Hypothalamus (tissue), 51 donors: ENCODE measurements around the gene SSH2.
"Not testable (repeated sequence)": the region's sequence is repeated elsewhere in the genome, so short reads cannot be mapped to it uniquely, and the experiment has no call there.

ENCODE experiments used
- DNase-seq, 51 donors: peaks; one replicate each; lab custom pipeline; 2025; lab: John Stamatoyannopoulos, UW

The SSH2 gene

DNA sequence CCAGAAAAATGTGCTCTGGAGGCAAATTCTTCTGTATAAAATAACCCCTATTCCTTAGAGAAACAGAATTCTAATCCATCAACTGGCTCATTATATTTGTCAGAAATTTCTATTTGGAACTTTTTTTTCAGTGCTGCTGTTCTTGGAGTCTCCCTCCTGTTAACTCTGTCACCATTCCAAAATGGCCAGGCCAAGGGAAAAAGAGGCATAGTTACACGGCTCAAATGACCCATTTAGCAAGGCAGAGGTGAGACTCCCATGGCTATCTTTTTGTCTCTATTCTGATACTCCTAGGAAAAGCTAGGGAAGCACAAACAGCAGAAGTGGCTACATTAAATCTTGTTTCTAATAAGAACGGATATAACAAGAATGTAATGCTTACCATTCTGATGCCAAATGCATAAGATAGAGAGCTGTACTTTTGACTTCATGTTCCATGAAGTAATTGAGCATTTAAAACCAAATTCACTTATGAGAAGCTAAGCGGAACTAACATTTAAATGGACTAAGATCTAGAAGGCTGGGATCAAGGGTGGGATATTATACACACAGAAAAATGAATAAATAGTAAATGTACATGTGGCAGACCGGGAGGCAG, 242.9 kb downstream of the SSH2 start:
- DNase-seq: peak in 1 of 51 donors; percentile 61

DNA sequence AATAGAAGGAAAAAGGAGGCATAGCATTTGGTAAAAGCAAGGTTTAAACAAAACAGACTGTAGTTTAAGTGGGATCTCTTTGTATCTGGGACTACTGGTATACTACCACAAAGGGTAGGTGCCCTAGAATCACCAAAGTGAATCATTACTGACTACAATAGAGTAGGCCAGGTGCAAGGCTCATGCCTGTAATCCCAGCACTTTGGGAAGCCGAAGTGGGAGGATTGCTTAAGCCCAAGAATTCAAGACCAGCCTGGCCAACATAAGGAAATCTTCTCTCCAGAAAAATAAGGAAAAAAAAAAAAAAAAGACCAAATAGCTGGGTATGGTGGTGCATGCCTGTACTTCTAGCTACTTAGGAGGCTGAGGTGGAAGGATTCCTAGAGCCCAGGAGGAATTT, 246.5 kb downstream of the SSH2 start:
- no peak for DNase-seq

DNA sequence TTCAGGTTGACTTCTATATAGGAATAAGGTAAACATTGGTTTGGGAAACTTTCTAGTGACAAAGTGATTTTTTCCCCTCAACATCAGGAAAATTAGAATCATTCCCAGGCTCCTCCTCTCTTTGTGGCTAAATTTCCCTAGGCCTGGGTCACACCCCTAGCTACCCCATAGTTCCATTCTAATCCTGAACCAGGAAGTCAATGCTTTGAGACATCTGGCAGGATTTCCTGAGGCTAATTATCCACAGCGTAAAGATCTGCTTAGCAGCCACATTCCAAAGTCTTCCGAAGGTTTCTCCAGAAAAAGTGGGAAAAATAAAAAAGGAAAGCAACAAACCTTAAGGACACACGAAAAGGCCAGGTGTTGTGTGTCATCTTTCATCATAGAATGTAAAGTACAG, 247.0 kb downstream of the SSH2 start:
- no peak for DNase-seq

DNA sequence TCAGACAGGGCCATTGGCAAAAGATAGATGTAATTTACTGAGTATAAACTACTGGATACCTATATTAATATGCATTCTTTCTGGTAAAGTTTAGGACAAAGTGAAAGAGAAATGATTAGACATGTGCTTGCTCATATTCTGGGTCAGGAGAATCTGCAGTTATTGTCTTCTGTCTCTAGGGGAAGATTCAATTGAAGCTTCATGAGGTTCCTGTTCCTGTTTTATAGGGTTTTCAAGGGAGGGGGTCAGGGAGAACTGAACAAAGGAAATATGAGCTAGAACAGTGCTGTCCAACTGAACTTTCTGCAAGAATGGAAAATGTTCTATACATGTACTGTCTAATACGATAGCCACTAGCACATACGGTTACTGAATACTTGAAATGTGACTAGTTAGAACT, 248.0 kb downstream of the SSH2 start:
- DNase-seq: peak in 1 of 51 donors; percentile 35

DNA sequence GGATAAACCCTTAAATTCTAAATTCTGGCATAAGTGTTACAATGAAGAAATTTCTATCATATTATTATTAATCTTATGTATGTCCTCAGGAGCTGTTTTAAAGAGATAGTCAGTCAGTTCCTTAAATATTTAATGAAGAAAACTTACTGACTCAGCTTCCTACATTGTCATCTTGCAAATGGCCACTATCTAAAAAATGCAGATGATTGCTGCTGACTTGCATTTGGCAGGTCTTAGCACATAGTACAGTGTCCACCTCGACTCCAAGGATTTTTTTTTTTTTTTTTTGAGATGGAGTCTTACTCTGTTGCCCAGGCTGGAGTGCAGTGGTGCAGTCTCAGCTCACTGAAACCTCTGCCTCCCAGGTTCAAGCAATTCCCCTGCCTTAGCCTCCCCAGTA, 252.2 kb downstream of the SSH2 start:
- DNase-seq: no peak

DNA sequence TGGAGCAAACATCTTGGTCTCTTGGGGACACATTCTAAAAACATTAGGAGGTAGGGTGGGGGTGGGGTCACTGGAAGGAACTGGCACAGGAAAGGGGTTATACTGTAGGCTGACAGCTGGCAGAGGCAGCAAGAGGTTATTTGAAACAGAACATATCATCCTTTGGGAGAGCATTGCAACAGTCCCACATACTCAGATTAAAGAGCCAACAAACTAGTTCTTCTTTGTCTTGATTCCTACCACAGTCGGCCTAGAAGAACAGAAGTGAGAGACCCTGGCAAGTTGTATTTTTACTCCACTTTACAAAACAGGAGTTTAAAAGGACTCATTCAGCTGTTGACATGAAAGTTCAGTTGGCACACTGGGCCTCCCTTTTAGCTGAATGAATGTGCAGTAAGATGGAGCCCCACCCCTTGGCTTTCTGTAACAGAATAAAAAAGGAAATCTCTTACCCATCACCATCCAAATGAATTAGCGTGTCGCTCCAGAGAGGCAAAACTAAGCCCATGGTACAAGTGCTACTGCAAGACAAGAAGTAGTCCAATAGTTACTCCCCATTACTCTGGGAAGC, 252.7 kb downstream of the SSH2 start:
- DNase-seq: peak in 8 of 51 donors; percentile 15 to 41 (median 26)

DNA sequence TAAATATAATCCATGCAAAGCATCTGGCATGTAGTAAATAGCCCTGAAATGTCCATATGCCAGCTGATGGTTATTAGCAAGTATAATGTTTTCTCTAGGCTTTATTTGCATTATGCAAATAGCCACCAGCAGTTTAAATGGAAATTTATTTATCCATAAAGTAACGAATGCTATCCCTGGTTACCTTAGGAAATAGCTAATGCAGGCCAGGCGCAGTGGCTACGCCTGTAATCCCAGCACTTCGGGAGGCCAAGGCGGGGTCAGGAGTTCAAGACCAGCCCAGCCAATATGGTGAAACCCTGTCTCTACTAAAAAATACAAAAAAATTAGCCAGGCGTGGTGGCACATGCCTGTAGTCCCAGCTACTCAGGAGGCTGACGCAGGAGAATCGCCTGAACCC, 254.1 kb downstream of the SSH2 start:
- DNase-seq: not testable (repeated sequence)

DNA sequence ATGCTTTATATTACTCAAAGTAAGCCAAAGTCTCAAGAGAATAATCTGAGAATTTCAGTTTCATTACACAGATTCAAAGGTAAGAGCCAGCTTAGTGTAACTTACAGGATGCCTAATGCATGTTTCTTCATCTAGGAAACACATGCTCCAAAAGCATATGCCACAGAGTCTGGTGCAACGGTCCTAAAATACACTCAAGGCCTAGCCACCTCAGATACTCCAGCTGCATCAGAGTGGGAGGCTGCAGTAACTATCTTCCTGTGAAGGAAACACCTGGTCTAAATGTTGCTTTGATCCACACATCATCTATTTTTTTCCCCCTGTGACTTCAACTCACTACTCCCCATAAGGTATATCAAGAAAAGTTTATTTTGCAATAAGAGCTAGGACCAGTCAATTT, 255.7 kb downstream of the SSH2 start:
- DNase-seq: no peak

DNA sequence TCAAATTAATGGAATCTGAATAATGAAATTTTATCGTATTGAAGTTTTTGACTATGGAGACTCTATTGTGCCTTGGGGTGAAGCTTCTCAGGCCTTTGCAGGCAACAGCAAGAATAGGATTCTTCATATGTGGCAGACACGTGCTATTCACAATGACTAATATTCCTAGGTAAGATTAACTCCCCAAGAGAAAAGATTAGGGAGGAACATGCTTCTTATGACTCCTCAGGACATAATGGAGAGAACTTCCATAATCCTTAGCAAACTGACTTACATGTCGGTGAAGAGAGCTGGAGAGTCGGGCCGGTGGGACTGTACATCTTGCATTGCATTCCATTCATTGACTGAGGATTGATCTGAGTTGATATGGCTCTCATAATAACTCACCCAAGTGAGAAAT, 258.4 kb downstream of the SSH2 start:
- DNase-seq: no peak

DNA sequence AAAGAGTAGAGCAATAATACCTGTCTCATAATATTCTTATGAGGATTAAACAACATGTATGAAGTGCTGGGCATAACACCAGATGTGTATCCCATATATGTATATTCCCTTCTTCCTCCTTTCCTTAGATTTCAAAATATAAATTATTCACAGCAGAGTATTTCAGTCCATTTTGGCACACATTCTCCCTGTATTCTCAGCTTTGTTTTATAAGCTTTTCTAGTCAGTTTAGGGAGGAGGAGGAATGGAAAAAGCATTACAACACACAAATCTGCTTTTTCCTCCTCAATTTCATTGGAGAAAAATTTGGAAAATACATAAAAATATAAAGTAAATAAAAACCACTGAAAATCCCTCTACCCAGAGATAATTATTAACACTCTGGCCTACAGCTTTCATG, 260.8 kb downstream of the SSH2 start:
- DNase-seq: no peak

DNA sequence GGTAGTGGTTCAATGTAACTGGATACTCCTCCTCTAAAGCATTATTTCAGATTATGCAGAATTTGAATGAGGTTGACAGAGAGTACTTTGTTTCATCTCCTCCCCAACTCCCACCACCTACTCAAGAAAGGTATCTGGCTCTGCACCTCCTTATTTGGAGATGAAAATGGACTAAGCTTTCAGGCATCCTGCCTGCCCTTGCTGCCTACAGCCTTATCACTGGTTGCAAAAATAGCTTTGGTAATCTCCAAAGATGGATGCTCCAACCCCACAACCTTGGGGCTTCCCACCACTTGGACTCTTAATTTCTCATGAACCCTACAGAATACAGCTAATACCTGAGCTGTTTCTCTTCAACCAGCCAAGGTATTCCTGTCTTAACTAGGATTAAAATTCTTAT, 262.1 kb downstream of the SSH2 start:
- DNase-seq: no peak

DNA sequence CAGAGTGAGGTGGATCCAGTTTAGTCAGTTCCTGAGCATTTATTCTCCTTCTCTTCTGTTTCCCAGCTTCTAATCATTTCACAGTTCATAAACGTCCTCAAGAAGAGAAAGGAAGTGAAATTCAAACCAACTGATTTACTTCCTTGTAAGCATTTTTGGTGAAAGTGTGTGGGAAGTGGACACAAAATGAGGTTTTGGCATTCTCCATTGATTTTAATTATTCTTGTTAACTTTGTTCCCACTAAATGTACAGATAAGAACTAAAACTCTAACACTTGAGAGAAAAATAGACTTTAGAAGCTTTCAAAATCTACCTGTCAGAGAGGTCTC, 264.6 kb downstream of the SSH2 start:
- no peak for DNase-seq

DNA sequence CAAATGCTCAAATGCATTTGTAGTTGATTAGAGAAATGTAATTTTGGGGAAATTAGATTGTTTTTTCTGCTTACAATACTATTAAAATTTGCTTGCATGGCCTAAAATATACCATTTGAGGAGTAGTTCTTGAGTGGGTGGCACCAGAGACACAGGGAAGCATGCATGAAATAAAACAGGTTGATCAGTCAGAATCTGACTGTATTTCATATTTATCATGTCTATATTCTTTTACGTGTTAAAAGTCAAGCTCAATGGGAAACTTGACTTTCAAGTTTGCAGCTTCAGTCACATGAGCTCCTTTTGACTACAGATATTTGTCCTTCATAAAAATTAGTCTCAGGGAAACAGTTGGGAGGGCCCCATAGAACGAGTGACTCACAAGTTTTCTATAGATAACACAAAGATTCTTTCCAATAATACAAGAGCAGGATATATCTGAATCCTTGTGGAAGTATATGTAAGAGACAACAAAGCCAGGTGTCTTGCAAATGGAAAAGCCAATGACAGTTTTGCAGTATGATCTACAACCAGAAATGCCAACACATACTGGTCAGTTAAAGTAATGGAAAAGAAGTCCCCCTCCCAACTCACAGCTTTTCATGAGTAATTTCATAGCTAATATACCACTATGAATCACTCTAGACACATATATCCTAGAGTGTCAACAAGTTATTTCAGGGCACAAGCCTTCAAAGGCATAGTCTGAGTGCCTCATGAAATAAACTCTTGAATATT, 265.1 kb downstream of the SSH2 start:
- DNase-seq: no peak

DNA sequence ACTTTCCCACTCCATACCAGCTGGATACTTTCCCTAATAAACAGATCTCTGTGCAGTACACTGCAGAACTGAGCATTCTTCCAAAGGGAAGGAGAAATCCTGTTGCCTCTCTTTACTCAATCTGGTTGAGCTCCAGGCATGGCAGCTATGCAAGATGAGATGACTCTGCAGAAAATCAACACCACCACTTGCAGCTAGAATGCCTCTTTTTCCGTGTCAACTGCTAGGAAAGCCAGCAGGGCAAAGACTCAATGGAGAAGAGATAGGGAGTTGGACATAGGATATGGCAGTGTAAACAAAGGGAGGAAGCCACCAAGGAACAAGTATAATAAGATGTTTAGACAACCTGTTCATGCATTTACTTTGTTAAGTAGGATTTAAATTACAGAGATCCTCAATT, 266.9 kb downstream of the SSH2 start:
- DNase-seq: peak in 1 of 51 donors; percentile 20

DNA sequence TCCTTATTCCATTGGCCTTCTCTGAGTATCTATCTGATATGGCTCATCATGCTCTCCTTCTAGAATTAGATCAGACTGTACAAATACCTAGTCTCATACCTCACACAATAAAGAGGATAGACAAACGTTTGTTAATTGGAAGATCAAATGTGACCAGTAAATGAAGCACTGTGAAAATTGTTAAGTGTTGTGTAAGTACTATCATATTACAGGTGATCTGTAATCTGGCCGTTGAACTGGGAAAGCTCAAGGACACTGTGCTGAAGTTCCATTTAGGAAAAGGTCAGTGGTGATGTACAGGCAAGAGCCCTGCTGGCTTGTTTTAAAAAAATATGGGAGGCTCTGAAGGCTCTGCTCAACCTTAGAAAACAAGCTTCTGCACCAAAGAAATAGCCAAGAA, 268.8 kb downstream of the SSH2 start:
- no peak for DNase-seq

DNA sequence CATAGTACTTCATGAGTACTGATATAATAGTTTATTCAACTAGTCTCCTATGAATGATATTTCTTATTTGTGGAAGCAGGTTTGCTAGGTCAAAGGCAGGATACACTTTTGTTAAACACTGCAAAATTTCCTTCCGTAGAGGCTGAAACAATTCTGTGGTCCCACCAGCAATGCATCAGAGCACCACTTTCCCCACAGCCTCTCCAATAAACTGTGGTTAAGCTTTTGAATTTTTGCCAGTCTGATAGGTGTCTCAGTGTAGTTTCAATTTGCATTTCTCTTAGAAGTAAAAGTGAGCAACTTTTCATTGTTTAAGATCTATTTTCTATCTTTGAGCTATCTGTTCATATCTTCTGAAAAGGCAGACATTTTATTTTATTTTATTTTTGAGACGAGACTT, 270.9 kb downstream of the SSH2 start:
- DNase-seq: no peak

DNA sequence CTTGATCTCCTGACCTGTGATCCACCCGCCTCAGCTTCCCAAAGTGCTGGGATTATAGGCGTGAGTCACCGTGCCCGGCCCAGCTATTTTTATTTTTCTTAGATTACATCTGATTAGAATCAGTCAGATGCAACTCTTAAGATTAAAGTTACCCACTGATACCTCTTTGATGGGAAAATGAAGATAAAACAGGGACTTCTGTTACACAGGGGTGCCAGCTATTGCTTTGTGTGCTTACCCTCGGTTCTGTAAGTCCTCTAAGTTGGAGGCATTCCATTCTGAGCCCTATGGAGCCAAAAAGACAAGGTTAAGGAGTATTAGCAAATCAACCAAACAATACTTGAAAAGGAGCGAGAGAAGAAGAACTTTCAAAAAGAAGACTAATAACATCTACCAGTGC, 274.7 kb downstream of the SSH2 start:
- DNase-seq: no peak

DNA sequence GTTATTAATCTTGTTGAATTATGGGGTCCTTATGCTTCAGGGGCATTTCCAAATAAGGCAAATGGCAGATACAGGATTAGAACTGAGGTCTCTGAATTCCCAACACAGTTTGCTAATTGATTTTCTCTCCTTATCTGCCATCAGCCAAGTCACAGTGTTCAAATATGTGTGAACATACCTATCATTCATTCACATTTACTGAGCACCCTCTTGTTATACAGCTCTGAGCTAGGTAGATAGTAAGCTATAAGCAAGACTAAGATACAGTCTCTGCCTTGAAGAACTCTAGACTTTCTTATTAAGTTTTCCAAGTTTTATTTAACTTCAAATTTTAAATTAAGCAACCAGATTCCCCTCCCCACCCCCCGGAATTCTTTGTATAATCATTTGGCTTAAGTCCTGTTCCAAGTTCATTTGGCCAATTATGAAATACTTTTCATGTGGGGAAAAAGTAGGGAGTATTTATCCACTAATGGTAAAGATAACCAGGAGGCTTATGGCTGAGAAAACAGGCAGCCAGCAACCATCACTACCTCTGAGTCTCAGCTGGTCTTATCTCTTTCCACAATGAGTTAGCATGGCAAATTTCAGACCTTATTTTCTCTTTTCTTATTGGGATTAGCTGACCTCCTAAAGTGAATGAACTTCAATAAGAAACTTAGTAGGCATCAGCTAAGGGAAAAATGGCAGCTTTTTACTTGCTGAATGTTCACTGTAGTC, 275.9 kb downstream of the SSH2 start:
- no peak for DNase-seq

DNA sequence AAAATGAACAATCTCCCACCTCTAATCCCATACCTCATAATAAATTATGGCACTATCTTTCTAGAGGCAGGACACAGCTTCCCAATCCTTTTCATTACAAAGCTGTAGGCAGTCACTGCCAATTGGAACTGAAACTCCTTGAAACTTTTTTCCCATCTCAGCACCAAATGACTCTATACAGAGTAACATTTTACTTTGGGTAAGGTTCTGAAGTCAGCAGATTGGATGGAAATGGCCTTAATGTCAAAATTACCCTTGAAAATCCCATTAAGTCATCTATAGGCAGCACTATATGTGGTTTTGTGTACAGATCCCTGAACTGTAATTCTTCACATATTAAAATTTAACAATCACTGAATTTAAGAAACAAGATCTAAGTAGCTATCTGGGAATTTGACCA, 277.1 kb downstream of the SSH2 start:
- DNase-seq: no peak

DNA sequence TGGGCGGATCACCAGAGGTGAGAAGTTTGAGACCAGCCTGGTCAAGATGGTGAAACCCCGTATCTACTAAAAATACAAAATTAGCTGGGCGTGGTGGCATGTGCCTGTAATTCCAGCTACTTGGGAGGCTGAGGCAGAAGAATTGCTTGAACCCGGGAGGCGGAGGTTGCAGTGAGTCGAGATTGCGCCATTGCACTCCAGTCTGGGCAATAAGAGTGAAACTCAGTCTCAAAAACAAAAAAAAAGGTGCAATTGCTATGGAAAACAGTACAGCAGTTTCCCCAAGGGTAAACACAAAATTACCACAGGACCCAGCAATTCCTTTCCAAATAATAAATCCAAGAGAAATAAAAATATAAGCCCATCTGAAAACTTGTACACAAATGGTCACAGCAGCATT, 278.1 kb downstream of the SSH2 start:
- DNase-seq: not testable (repeated sequence)

DNA sequence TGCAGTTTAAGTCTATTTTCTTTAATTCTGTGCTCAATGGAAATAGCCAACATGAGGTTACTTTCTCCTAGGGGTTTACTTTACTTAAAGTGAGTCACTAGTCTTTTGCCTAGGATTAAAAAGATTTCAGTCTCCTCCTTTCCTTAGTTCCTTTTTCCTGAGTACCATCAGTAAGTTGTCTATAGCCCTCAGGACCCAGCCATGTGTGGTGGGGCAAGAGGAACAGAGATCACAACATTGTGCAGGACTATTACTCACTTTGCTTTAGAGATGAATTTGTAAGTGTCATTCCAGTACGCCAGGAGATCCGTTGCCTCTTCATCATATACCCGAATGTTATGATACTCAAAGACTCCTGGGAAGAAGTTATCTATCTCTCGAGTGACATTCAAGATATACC, 279.6 kb downstream of the SSH2 start:
- DNase-seq: no peak

DNA sequence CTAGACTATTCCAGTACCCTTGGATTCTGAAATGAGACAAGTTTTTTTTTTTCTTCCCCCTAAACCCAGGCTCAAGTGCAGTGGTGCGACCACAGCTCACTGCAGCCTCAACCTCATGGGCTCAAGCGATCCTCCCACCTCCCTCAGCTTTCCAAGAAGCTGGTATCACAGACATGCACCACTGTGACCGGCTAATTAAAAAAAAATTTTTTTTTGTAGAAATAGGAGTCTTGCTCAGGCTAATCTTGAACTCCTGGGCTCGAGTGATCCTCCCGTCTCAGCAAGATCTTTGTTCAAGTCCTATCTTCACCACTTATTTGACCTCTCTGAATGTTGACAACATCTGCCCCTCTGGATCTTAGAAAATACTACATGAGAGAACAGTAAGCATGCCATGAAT, 280.7 kb downstream of the SSH2 start:
- DNase-seq: no peak
